Ovary (tissue), 9 donors: ENCODE results near the gene C1S. TPM values are rescaled to one million over a fixed set of nuclear protein-coding genes. Genes with fewer than 3 reads are reported as not detected.

Experiments used
- DNase-seq, 5 donors: peaks; one replicate each; pipeline ENCODE4 v3.0.0-alpha.2; 2019 to 2020
- H3K27ac ChIP-seq, 2 donors: fragments of 200-600 bp; one replicate each; pipeline versions ENCODE4 v1.5.1 to v1.8.0; 2019 to 2022
- H3K27me3 ChIP-seq: fragments of 200-600 bp; one replicate; pipeline ENCODE4 v1.8.0; 2022
- H3K36me3 ChIP-seq: fragments of 200-600 bp; sonication (generic); one replicate; pipeline ENCODE4 v1.5.1; 2019
- H3K4me1 ChIP-seq: one replicate; pipeline ENCODE4 v1.8.1; 2013; ENCODE audit warnings: mild to moderate bottlenecking, moderate library complexity; ENCODE audit not compliant: insufficient read depth
- H3K4me3 ChIP-seq: fragments of 200-600 bp; sonication (generic); one replicate; pipeline ENCODE4 v1.5.1; 2017
- H3K9me3 ChIP-seq, 2 donors: fragments of 200-600 bp in 1 of 2; sonication (generic) in 1 of 2; one replicate each; pipeline versions ENCODE4 v1.5.1 to v1.8.1; 2013 to 2019; ENCODE audit warnings: mild to moderate bottlenecking in 1 of 2, moderate library complexity in 1 of 2
- EP300 ChIP-seq: sonication (generic); formaldehyde crosslinking; IDR thresholded peaks from one replicate; pipeline ENCODE4 v1.6.1; 2017; ENCODE audit warnings: antibody characterized with exemption
- POLR2A ChIP-seq: fragments of 450-650 bp; IDR thresholded peaks from one replicate; pipeline ENCODE4 v1.6.1; 2017; ENCODE audit warnings: antibody characterized with exemption, mild to moderate bottlenecking, moderate library complexity
- WGBS, 3 donors: extraction: QIAGEN DNeasy Blood & Tissue Kit in 1 of 3; methylation state at CpG; one replicate each; pipeline versions ENCODE4 v1.1.5 to v1.1.7; 2013 to 2017; 5-methylcytosine and 5-hydroxymethylcytosine counted together
- intact Hi-C, 4 donors: fragments of 100-400 bp; cut with DNase I; formaldehyde crosslinking; loops; one replicate each; pipeline versions ENCODE4 v1.11.0 to v1.15.1; 2022 to 2023
- polyA plus RNA-seq, 2 donors: library from polyadenylated mRNA; stranded (reverse); fragments of 200-250 nt in 1 of 2; fragments of 350-450 nt in 1 of 2; fragmentation: Illumina TruSeq in 1 of 2; extraction: RNeasy Lipid Tissue Mini Kit (QIAGEN cat#74804) in 1 of 2; gene quantifications; one replicate each; pipeline ENCODE4 v1.2.3, GENCODE V29; 2013 to 2014
- total RNA-seq, 7 donors: library from RNA; depleted of rRNA in 2 of 7; stranded (reverse); fragments of >200 nt in 2 of 7; fragmentation: NEBNext Ultra II Directional in 3 of 7; extraction: Animal tissue kit (Norgen Biotek cat#: 25700) in 3 of 7; gene quantifications; one replicate each; pipeline versions ENCODE4 v1.1.0 to v1.2.4, GENCODE V29; 2016 to 2023
- TF ChIP-seq, protein P1 (sequence below), 3 donors: fragments of 450-650 bp in 2 of 3; fragments of 200-600 bp in 1 of 3; IDR thresholded peaks; one replicate each; pipeline versions ENCODE4 v1.5.1 to v1.8.0; 2016 to 2022; ENCODE audit warnings: antibody characterized with exemption in 3 of 3, mild to moderate bottlenecking in 1 of 3
- donor health status: DM: no; HTN: no; CAD: no; lungs with moderate emphysema.
- donor health status: DM: no; HTN: no; CAD: no.
- donor health status: Bipolar disorder and iron deficiency.
- donor health status: DM: yes; HTN: yes; CAD: no.
- donor health status: DM: no; HTN: no; CAD: no.
- donor health status: DM: yes; HTN: yes; CAD: no.

Gene C1S
- total and polyA plus RNA-seq, 9 donors, result 499 to 1,495 (median 952) TPM

DNA sequence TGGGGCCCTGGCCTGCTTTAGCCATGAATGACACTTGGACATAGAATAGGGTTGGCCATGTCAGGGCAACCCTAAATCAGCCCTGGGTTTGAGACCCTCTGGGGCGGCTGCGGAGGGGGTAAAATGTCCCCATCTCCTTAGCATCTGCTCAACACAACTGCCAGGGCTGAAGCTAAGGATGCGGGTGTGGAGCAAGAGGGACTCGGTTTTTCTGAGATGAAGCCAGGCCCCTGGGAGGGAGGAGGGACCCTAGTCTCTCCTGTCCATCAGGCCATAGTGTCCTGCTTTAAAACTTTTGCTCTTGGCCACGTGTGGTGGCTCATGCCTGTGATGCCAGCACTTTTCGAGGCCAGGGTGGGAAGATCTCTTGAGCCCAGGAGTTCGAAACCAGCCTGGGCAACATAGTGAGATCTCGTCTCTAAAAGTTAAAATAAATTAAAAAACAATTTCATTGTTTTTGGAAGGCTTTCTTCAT, 32.5 kb downstream of the C1S start:
- peak in 1 of 5 donors; percentile 50 for DNase-seq
- H3K4me3 ChIP-seq, result no peak overlapping the region
- peaks cover 23% of the 10 kb centered on the region for H3K4me1 ChIP-seq
- H3K27ac ChIP-seq, result peak overlapping the region; percentile 55 to 90
- 73 to 77% (median 74%) methylated on average over 8 of the region's 8 CpGs for WGBS, 3 donors
- H3K36me3 ChIP-seq, result no peaks in the 10 kb centered on the region
- TF ChIP-seq POLR2A, result no peak
- no peak for TF ChIP-seq EP300
- TF ChIP-seq, protein P1, sequence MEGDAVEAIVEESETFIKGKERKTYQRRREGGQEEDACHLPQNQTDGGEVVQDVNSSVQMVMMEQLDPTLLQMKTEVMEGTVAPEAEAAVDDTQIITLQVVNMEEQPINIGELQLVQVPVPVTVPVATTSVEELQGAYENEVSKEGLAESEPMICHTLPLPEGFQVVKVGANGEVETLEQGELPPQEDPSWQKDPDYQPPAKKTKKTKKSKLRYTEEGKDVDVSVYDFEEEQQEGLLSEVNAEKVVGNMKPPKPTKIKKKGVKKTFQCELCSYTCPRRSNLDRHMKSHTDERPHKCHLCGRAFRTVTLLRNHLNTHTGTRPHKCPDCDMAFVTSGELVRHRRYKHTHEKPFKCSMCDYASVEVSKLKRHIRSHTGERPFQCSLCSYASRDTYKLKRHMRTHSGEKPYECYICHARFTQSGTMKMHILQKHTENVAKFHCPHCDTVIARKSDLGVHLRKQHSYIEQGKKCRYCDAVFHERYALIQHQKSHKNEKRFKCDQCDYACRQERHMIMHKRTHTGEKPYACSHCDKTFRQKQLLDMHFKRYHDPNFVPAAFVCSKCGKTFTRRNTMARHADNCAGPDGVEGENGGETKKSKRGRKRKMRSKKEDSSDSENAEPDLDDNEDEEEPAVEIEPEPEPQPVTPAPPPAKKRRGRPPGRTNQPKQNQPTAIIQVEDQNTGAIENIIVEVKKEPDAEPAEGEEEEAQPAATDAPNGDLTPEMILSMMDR (IDR thresholded peaks at IDR 0.05), result no peak
- intact Hi-C loops, result loop anchor here in 1 of 4 donors (2.0 kb wide), 2 partner anchors 16 to 32 kb away; partner anchors contain the start of genes C1RL and C1S
- H3K9me3 ChIP-seq, result no peaks in the 10 kb centered on the region
- no peaks in the 10 kb centered on the region for H3K27me3 ChIP-seq

DNA sequence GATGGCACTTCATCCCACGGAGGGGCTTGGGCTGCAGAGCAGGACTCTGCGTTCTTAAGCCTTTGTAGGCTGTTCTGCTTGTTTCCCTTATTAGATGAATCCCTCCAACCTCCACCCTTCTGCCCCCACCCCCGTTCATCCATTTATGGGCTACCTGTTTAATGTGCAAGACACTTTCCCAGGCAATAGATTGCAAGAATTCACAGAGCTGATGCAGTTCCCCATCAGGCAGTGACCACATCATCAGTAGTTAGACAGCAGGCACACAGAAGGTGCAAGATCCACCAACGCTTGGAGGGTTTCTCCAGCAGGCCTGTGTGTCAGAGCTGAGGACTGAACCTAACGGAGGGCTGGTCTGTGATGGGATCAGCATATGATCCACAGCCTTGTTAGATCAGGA, 33.0 kb downstream of the C1S start:
- Histone ChIP-seq H3K4me3 (no peak overlapping the region), H3K36me3 (no peaks in the 10 kb centered on the region), H3K27me3 (no peaks in the 10 kb centered on the region), H3K9me3 (no peaks in the 10 kb centered on the region), H3K27ac (peak overlapping the region; percentile 55 to 90), H3K4me1 (peaks cover 23% of the 10 kb centered on the region)
- DNase-seq, result no peak
- WGBS, 3 donors, result 45 to 61% (median 48%) methylated on average over 5 of the region's 5 CpGs
- TF ChIP-seq POLR2A, result no peak
- TF ChIP-seq, protein P1 (IDR thresholded peaks at IDR 0.05), result no peak
- no peak for TF ChIP-seq EP300
- intact Hi-C loops, result loop anchor here in 1 of 4 donors (2.0 kb wide), 2 partner anchors 15 to 33 kb away; partner anchors contain the start of genes C1RL and C1S

DNA sequence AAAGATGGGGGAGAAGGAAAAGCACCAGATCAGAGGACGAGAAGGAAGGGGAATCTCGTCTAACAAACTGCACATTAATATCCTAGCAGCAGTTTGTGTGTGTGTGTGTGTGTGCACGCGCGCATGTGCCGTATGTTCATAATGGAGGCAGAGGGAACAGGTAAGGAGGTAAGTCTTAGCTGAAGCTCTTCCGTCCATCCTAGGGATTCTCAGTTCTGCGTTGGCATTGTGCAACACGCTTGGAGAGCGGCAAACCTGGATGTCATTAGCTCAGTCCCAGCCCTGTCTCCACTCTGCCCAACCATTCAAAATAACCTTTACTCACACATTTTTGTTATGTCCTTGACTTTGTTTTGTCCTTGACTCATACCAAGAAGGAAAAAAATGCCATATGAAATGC, 33.4 kb downstream of the C1S start:
- H3K9me3 ChIP-seq, result no peaks in the 10 kb centered on the region
- H3K4me3 ChIP-seq, result no peak overlapping the region
- no peaks in the 10 kb centered on the region for H3K36me3 ChIP-seq
- TF ChIP-seq, protein P1 (IDR thresholded peaks at IDR 0.05), result no peak
- peak; percentile 8 for TF ChIP-seq POLR2A
- no peaks in the 10 kb centered on the region for H3K27me3 ChIP-seq
- 18 to 32% (median 29%) methylated on average over 10 of the region's 10 CpGs for WGBS, 3 donors
- H3K4me1 ChIP-seq, result peaks cover 23% of the 10 kb centered on the region
- H3K27ac ChIP-seq, result peak overlapping the region in 1 of 2 donors; percentile 90
- intact Hi-C loops, result loop anchor here in 1 of 4 donors (2.0 kb wide), 2 partner anchors 15 to 33 kb away; partner anchors contain the start of genes C1RL and C1S
- DNase-seq, result peak in 4 of 5 donors; percentile 52 to 71 (median 60)

DNA sequence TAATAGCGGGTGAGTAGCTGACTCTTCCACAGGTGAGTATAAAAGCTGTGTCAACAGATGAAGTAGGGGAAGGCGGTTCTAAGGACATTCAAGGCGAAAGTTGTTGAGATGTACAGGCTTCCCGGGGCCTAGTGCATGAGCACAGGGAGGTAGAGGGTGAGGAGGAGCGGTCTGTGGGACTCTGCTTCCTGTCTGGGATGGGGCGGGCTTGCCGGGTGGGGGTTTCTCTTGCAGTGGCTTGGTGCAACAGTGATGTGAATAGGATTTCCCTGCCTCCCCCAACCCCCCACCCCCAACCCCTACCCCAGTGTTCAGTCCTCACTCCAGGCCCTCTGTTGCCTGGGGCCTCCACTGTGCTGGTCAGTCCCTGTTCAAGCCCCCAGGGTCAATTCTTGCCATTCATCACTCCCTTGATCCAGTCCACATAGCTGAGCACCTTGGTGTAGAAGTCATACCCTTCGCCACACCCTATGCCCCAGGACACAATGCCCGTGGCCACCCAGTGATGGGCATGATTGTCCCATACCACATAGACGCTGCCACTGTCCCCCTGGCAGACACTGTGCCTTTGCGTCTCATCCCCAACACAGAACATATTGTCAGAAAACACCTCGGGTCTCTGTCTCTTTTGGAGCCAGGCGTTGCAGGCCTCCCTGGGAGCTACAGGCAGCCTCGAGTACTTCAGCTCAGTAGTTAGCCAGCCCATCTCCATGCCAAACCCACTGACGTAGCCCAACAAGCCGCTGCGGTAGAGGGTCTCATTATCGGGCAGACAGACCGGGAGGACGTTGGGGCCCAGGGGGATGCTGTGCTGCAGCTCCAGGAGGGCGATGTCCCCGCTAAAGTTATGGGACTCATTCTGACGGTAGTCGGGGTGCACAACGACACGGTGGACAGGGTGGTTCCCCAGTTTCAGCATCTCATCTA, 35.8 kb downstream of the C1S start:
- TF ChIP-seq POLR2A, result no peak
- TF ChIP-seq, protein P1 (IDR thresholded peaks at IDR 0.05), result no peak
- TF ChIP-seq EP300, result no peak
- H3K27ac ChIP-seq, result no peak overlapping the region
- no peak overlapping the region for H3K4me3 ChIP-seq
- intact Hi-C loops, result no loop called here
- H3K4me1 ChIP-seq, result peaks cover 13% of the 10 kb centered on the region
- no peaks in the 10 kb centered on the region for H3K9me3 ChIP-seq
- H3K27me3 ChIP-seq, result no peaks in the 10 kb centered on the region
- WGBS, 3 donors, result 85 to 87% (median 86%) methylated on average over 26 of the region's 26 CpGs
- no peaks in the 10 kb centered on the region for H3K36me3 ChIP-seq
- DNase-seq, result no peak
